Endometrium (tissue), 2 donors: ENCODE data around the gene UBIAD1.
"Not testable (repeated sequence)": the region's sequence is repeated elsewhere in the genome, so short reads cannot be mapped to it uniquely, and the experiment has no call there.

ENCODE experiments used
- FAIRE-seq: peaks from 2 replicates; lab custom pipeline; 2012; peaks lifted over from hg19 to GRCh38; lab: Jason Lieb, UNC
- donor health status: control.
- donor health status: control.

The UBIAD1 gene, protein sequence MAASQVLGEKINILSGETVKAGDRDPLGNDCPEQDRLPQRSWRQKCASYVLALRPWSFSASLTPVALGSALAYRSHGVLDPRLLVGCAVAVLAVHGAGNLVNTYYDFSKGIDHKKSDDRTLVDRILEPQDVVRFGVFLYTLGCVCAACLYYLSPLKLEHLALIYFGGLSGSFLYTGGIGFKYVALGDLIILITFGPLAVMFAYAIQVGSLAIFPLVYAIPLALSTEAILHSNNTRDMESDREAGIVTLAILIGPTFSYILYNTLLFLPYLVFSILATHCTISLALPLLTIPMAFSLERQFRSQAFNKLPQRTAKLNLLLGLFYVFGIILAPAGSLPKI

GRCh38 chr1:11272832-11273594 is at the start of gene UBIAD1:
TSS of gene UBIAD1 (plus strand) at chr1:11273198. CDS start at chr1:11273532, 334 bp downstream.
- FAIRE-seq = no peak

DNA sequence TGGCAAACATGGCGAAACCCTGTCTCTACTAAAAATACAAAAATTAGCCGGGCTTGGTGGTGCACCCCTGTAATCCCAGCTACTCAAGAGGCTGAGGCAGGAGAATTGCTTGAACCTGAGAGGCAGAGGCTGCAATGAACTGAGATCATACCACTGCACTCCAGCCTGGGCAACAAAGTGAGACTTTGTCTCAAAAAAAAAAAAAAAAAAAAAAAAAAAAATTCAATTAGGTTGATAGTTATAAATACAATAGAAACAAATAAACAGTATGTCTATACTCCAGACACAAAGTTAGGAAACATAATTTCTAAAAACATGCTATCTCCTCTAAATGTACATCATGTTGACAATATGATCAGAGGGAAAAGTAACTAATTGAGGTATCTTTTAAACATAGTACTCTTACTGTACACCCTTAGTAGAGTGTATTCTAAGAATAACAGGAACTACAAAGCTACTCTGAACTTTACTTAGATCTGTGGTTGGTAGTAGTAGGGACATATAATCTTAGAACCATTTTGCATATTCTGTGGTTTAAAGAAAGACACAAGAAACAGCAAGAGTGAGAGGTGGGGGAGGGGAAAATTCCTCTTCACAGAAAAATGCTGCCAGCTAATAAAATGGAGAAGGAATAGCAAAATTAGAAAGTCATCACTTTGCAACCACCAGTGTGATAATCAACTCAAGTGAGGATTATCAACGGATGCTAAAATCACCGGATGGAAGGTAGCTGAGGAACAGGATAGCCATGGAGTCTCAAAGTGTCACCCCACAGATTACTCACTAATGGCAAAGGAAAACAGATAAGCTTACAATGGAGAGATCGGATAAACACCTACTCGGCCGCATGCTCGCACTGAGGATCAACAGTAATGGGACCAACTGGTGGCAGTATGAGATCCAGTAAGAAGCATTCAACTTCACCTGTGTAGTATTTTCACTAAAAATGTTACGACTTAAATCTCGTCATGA is 45.6 kb upstream of the UBIAD1 start:
- FAIRE-seq = no peak

DNA sequence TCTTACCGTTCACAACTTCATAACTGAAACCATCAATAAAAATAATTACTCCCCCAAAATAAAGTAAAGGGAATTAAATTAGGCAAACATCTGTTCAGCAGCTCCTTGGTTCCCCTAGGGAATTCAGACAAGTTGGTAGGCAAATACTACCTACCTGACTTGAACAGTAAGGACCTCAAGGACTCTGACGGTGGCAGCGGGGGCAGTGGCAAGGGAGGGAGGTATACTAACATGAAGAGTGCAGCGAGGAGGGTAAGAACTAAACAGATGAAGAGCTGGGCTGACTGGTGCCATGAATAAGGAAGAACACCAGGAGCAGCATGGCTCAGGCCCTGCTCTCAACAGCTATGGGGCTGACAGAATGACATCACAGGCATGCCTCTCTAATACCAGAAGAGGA is 43.8 kb upstream of the UBIAD1 start:
- no peak for FAIRE-seq

DNA sequence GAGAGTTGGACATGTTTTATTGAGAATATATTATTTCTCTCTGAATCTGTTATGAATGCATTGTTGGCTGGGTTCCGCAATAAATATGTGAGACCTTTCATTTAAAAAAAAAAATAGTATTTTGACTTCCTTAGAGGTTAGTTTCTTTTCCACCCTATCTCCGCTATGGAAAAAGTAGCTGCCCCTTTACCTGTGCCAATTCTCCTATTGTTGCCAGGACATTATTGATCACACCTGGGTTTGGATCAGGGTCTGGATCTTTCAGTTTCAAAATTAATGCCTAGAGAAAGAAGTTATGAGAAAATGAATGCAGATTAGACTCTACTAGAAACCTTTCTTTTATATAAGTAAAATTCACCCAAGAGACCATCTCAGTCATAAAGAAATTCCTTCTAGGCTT is 39.8 kb upstream of the UBIAD1 start:
- no peak for FAIRE-seq

DNA sequence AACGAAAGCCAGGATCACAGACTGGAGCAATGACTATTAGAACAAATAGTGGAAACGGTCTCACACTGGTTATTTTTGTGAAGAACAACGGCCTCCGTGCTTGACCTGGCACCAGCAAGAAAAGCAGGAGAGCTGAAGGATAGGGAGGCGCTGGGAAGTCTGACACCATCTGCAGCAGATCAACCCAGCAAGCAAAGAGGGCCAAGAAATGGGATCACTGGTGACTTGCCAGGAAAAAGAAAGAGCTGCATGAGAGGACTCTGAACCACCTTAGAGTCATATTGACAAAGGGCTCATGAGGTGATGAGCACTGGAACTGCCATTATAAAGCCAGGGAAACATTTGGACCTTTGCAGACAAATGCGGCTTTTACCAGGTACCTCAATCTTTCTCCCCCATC is 35.6 kb upstream of the UBIAD1 start:
- no peak for FAIRE-seq

GRCh38 chr1:11238311-11238710 is 34.7 kb upstream of the UBIAD1 start:
- no peak for FAIRE-seq

DNA sequence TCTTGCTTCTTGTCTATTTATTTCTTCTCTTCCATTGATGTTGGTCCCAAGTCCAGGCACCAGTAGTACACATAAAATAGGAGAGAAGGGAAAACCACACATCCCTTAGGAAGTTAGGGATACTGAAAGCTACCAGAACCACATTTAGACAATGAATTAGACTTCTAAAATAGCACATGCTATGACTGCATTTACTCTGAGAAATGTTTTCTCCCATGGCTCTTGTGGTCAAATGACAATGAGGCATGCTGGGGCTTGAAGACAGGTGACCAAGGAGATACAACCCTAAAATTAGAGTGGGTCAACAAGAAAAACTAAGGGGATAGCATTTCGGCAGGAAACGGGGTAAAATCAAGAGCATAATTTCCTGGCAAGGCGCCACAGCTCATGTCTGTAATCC is 27.8 kb upstream of the UBIAD1 start:
- FAIRE-seq = no peak

DNA sequence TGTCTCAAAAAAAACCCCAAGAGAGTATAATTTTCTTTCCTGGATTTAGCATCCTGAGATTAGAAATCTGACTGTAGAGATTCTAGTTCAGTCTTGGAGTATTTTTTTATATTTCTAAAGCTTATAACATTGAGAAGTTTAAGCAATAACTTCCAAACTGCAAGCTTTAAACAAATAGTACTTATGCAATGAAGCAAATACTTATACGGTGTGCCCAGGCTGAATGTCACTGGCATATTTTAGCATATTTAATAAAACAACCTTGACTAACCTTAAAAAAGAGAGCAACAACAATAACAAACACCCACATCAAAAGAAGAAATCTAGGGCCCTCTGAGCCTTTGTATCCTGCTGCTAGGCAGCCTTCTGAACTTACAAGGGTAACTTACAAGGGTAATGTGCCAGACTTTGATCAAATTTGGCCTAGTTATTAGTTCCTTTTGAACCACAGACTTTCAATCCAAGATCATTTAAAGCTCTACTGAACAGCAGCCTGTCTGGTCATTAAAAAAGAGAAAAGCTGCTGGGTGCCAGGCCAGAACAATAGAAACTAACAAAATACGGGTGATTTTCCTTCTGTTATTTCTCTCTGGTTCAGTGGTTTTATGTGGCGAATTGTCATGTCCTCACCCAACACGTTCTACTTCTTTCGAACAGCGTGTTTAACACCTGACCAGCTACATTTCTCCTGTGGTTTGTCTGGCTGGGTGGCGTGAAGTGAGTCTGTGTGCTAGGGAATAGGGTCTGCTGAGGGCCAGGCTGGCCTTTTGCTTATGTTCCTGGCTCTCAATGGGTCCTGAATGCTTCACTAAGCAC is 26.9 kb upstream of the UBIAD1 start:
- no peak for FAIRE-seq

DNA sequence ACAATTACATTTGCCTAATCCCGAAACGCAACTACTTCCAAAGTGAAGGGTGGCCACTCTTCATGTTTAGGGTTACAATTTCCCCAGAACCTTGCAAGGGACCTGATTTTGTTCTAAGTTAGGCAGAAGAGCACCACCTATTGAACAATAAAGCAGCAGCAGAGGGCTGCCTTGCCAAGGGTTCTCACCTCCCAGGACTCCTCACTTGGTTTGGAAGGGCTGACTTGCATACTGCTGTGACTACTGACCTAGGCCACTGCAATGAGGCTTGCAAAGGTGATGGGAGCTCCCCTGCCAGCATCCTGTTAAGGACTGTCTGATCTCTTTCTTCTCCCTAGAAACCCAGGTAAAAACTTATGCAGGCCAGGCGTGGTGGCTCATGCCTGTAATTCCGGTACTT is 24.8 kb upstream of the UBIAD1 start:
- no peak for FAIRE-seq

- FAIRE-seq = no peak
Observed at GRCh38 chr1:11252538-11252937, 20.5 kb upstream of the UBIAD1 start.

DNA sequence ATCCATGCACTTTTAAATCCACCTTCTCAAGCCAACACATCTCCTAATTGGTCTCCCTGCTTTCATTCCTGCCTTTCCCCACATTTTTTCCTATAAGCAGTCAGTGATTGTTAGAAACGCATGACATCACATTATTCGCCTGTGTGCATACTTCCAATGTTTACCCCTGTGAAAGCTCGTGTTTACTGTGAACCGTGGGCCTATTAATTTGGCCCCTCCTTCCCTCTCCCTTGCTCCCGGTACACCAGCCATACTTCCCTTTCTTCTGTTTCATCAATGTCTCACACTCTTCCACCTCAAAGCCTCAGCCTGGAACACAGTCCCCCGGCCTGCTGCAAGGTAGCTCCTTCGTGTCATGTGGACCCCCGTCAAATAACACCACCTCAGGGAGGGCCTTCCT is 19.8 kb upstream of the UBIAD1 start:
- no peak for FAIRE-seq

- FAIRE-seq = no peak
Observed at GRCh38 chr1:11256299-11256698, 16.7 kb upstream of the UBIAD1 start.

GRCh38 chr1:11262171-11263049 is 10.6 kb upstream of the UBIAD1 start, which contains the start of gene MTOR:
TSS of gene MTOR (minus strand) at chr1:11262551. CDS start at chr1:11259409, 3,142 bp downstream.
- peak; percentile 100 for FAIRE-seq

DNA sequence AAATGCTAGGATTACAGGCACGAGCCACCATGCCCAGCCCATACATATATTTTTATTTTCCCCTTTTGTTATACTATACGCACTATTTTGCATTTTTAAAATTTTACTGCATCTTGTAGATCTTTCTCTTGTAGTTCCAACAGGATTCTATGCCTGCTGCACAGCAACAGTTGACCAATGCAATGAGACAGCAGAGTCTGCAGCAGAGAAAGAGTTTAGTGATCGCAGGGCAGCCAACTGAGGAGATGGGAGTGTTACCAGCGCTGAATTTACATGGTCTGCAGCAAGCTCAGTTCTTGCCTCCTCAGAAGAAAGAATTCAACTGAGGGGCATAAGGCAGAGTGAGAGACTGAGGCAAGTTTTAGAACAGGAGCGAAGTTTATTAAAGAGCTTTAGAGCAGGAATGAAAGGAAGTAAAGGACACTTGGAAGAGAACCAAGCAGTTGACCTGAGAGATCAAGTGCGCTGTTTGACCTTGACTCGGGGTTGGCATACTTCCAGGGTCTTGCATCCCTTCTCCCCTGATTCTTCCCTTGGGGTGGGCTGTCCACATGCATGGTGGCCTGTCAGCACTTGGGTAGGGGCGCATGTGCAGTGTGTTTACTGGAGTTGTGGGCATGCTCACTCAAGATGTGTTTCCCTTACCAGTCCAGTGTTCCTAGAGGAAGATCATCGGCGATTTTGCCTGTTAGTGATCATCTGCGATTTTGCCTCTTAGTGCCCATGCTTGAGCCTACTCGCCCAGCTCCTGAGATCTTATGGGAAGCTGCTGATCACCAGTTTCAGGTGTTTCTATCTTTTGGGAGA is 6.5 kb upstream of the UBIAD1 start:
- no peak for FAIRE-seq

DNA sequence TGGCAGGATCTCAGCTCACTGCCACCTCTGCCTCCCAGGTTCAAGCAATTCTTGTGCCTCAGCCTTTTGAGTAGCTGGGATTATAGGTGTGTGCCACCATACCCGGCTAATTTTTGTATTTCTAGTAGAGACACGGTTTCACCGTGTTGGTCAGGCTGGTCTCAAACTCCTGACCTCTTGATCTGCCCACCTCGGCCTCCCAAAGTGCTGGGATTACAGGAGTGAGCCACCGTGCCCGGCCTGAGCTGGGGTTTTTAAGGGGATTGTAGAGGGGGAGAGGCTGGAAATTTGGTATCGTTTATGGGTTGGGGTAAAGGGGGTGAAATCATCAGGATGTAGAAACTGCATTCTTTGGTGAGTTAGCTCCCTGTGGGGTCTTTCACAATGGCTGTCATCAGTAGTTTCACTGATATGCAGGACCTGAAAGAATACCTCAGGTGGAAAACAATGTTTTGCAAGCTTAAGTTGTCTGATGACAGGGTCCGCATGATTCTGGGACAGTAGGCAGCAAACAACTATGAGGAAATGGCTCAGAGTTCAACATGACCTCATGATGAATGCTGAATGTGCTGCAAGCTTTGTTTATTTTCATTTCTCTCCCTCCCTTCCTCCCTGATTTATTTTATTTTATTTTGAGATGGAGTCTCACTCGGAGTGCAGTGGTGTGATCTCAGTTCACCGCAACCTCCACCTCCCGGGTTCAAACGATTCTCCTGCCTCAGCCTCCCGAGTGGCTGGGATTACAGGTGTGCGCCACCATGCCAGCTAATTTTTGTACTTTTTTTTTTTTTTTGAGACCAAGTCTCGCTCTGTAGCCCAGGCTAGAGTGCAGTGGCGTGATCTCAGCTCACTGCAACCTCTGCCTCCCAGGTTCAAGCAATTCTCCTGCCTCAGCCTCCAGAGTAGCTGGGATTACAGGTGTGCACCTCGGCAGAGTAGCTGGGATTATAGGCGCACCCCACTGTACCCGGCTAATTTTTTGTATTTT is 5.4 kb upstream of the UBIAD1 start:
- FAIRE-seq = not testable (repeated sequence)

DNA sequence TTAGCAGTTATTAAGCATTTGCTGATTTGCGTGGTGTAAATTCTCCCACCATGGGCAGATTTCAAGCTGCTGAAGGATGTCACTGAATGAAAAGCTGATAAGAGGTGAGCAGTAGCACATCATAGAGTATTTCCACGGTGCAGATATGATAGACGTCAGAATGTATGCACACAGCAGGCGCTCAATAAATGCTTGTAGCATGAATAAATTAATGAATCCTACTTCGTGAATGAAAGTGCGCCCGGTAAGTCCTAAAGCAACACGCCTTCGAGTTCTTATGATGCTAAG is 510 bp upstream of the UBIAD1 start:
- no peak for FAIRE-seq

- FAIRE-seq = no peak
Observed at GRCh38 chr1:11273595-11274234, 717 bp downstream of the UBIAD1 start.

DNA sequence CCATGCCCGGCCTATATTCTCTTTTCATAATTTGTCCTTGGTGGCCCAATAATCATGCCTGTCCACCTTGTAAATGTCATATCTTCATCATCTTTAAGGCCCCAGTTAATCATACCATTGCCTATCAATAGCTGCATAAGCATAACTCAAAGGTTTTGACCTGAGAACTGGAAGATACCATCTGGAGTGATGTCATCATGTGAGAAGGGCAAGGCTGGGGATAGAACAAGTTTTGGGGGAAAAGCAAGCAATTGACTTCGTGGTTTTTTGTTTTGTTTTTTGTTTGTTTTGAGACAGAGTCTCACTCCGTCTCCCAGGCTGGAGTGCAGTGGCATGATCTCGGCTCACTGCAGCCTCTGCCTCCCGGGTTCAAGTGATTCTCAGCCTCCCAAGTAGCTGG is 6.2 kb downstream of the UBIAD1 start:
- no peak for FAIRE-seq
